Uterus (tissue), 2 donors: ENCODE measurements around the gene CHAF1B.

Source experiments
- CTCF ChIP-seq, 4 experiments: fragments of 200-600 bp in 2 of 4; fragments of 450-650 bp in 2 of 4; sonication (generic) in 2 of 4; IDR thresholded peaks; one replicate each; pipeline ENCODE4 v1.5.1; 2016 to 2019; ENCODE audit warnings: antibody characterized with exemption in 4 of 4, mild to moderate bottlenecking in 2 of 4, moderate library complexity in 1 of 4
- POLR2A ChIP-seq, 2 donors: fragments of 450-650 bp; IDR thresholded peaks; one replicate each; pipeline ENCODE4 v1.6.1; 2016; ENCODE audit warnings: antibody characterized with exemption in 2 of 2, mild to moderate bottlenecking in 1 of 2, moderate library complexity in 1 of 2

- no peak for TF ChIP-seq POLR2A (IDR thresholded peaks at IDR 0.05)
- no peak for TF ChIP-seq CTCF (IDR thresholded peaks at IDR 0.05)
Observed at GRCh38 chr21:36420571-36421339, 35.6 kb downstream of the CHAF1B start.
